ENCODE measurements around the gene EVA1C. TPM values are rescaled to one million over a fixed set of nuclear protein-coding genes. Genes with fewer than 3 reads are reported as not detected.
"Not testable (repeated sequence)": the region's sequence is repeated elsewhere in the genome, so short reads cannot be mapped to it uniquely, and the experiment has no call there.

Gene EVA1C
- polyA plus RNA-seq = 10 to 100 TPM in 2 of 3 donors, 1 to 10 TPM in 1; 7.7 to 59.7 (median 46.8) TPM

DNA sequence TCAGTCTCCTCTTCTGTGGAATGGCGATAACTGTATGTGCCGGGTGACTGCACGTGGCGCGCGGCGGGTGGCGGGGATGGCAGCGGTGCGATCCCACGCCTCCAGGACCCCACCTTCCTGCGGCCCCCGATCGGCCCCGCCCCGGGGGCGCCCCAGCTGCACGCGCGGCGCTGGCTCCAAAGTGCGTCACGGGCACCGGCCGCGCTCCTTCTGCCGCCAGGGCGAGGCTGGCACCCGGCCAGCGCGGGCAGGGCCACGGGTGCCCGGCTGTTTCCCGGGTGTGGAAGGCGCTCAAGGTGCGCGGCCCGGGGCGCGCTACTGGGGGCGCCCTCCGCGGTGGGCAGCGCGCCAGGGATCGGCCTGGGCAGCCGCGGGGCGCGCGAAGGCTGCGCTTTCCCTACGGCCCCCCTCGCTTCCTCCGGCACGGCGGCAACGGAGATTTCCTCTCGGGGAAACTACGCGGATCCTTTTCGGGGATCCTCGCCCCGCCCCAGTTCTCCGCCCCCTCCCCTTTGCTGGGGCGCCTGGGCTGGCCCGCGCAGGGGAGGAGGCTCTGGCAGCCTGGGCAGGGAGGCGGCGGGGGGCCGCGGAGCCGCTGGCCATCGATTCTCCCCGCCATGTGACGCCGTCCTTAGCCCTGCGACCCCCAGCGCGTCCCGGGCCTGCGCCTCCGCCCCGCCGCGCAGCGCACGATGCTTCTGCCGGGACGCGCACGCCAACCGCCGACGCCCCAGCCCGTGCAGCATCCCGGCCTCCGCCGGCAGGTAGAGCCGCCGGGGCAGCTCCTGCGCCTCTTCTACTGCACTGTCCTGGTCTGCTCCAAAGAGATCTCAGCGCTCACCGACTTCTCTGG, at the start of gene EVA1C:
TSS of gene EVA1C (plus strand) at position 545 of the 853 bp plus-strand sequence. CDS start at position 693, 148 bp downstream.
- H3K27ac ChIP-seq (ENCODE audit: low read depth, low read length) = peak within 1 kb of the TSS; percentile 96
- WGBS, 3 donors = 1 to 2% (median 1%) methylated on average over 76 to 104 of the region's 104 CpGs

- WGBS, 3 donors = 47 to 78% (median 64%) methylated on average over 7 of the region's 7 CpGs
- H3K27ac ChIP-seq (ENCODE audit: low read depth, low read length) = no peak overlapping the region
These were observed 48.1 kb upstream of the EVA1C start for GRCh38 chr21:32364387-32364786.

- 61 to 81% (median 77%) methylated on average over 4 of the region's 4 CpGs for WGBS, 3 donors
- H3K27ac ChIP-seq (ENCODE audit: low read depth, low read length) = no peak overlapping the region
These were observed 47.7 kb upstream of the EVA1C start for GRCh38 chr21:32364796-32365195.

DNA sequence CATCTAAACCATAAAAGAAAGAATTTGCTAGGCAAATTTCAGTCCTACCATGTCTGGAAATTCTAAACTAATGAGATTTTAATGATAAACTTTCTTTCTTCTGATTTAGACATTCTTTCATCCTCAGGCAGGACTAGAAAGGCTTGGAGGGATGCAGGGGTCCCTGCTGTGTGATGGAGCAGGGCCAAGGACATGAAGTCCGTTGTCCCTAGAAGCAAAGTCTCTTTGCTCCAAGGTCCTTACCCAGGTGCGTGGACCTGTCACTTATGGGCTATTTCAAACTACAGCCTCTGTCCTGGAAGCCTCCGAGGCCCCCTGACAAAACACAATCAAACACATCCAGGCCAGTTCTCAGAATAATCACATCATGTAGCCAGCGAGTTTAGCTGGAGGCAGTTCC, 46.3 kb upstream of the EVA1C start:
- WGBS, 3 donors = 83 to 97% (median 93%) methylated on average over 4 of the region's 4 CpGs
- H3K27ac ChIP-seq (ENCODE audit: low read depth, low read length) = no peak overlapping the region

GRCh38 chr21:32367158-32367557, 45.3 kb upstream of the EVA1C start:
- WGBS, 3 donors = 87 to 100% (median 94%) methylated on average over 1 of the region's 1 CpG
- no peak overlapping the region for H3K27ac ChIP-seq (ENCODE audit: low read depth, low read length)

- WGBS, 3 donors = 77 to 84% (median 79%) methylated on average over 9 of the region's 9 CpGs
- no peak overlapping the region for H3K27ac ChIP-seq (ENCODE audit: low read depth, low read length)
These were observed 44.1 kb upstream of the EVA1C start for GRCh38 chr21:32368386-32368785.

GRCh38 chr21:32368961-32369360, 43.5 kb upstream of the EVA1C start:
- H3K27ac ChIP-seq (ENCODE audit: low read depth, low read length) = not testable (repeated sequence)
- WGBS, 3 donors = 76 to 85% (median 81%) methylated on average over 1 of the region's 1 CpG

DNA sequence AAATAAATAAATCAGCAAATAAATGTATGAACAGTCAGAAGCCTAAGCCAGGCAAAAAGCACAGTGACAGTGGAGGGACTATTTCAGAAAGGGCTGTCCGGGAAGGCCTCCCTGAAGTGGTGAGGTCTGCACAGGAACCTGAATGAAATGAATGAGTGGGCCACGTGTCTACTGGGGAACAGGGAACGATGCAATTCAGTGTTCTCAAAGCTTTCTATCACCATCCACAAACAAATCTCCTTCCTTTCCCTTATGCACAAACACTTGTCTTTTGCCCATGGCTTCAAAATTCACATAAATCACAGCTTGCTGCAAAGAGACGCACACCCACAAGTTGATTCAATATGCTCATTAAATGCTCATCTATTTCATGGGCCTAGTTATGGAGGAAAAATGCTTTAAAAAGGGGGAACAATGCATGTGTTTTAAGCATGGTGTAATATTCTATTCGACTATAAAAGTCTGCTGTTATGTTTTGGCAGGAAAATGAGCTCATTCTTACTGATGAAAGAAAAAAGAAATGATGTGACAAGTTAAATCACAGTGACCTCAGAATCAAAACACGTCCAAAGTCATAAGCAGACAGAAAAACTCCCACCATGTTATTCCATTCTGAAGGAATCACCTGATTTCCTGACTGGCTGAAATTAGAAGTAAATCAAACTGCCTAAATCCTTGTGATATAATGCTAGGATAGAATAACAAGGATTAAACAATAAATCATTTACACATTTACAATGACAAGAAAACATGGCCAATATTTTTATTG, 41.3 kb upstream of the EVA1C start:
- 66 to 81% (median 77%) methylated on average over 6 of the region's 6 CpGs for WGBS, 3 donors
- no peak overlapping the region for H3K27ac ChIP-seq (ENCODE audit: low read depth, low read length)

- H3K27ac ChIP-seq (ENCODE audit: low read depth, low read length) = no peak overlapping the region
- 45 to 75% (median 47%) methylated on average over 6 of the region's 6 CpGs for WGBS, 3 donors
These were observed 40.6 kb upstream of the EVA1C start for GRCh38 chr21:32371913-32372314.

DNA sequence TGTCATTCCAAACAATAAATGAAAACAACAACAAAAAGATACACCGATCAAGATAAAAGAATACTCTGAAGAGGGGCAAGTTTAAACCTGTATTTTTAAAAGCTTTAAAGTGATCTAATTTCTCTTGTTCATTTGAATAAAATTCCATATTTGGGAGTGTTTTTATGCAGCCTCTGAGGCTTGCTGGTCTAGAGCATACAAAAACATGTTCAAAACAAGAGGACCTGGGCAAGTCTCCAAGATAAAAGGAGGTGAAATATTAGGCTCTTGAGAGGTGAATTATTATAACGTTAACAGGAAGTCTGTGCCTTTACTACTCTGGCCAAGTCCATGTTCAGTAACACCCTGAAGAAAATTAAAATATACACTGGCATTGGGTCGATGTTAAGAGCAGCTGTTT, 39.8 kb upstream of the EVA1C start:
- 45 to 68% (median 56%) methylated on average over 3 of the region's 3 CpGs for WGBS, 3 donors

GRCh38 chr21:32377506-32377905, 35.0 kb upstream of the EVA1C start:
- 88 to 94% (median 92%) methylated on average over 8 of the region's 8 CpGs for WGBS, 3 donors

More for the DNA sequence above, 39.8 kb upstream of the EVA1C start:
- no peak overlapping the region for H3K27ac ChIP-seq (ENCODE audit: low read depth, low read length)

DNA sequence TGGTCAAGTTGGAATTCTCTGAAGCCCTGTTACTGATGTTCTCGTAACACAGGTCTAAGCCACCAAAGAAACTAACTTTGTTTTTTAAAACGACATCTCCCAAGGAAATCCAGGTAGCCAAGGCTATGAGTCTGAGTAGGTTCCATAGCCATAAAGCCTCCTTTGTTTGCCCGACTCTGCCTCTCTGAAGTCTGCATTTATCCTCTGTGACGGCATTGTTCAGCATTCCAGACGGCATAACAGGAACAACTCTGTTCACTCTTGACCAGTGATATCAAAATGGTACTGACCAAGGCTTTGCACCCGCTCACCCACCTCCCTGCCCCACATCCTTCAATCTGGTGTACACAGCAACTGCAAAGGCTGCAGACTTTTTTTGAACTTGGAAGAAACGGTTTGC, 34.5 kb upstream of the EVA1C start:
- WGBS, 3 donors = 65 to 80% (median 79%) methylated on average over 7 of the region's 7 CpGs
- no peak overlapping the region for H3K27ac ChIP-seq (ENCODE audit: low read depth, low read length)

More at GRCh38 chr21:32377506-32377905, 35.0 kb upstream of the EVA1C start:
- no peak overlapping the region for H3K27ac ChIP-seq (ENCODE audit: low read depth, low read length)

- 75 to 83% (median 80%) methylated on average over 5 of the region's 5 CpGs for WGBS, 3 donors
- H3K27ac ChIP-seq (ENCODE audit: low read depth, low read length) = no peak overlapping the region
These were observed 33.5 kb upstream of the EVA1C start for GRCh38 chr21:32378956-32379355.

- 71 to 83% (median 73%) methylated on average over 4 of the region's 4 CpGs for whole genome bisulfite sequencing, 3 donors
- H3K27ac ChIP-seq (ENCODE audit: low read depth, low read length) = no peak overlapping the region
These were observed 31.6 kb upstream of the EVA1C start for GRCh38 chr21:32380940-32381339.

- WGBS, 3 donors = 79 to 86% (median 80%) methylated on average over 6 of the region's 6 CpGs
- H3K27ac ChIP-seq (ENCODE audit: low read depth, low read length) = no peak overlapping the region
These were observed 30.9 kb upstream of the EVA1C start for GRCh38 chr21:32381571-32381970.

DNA sequence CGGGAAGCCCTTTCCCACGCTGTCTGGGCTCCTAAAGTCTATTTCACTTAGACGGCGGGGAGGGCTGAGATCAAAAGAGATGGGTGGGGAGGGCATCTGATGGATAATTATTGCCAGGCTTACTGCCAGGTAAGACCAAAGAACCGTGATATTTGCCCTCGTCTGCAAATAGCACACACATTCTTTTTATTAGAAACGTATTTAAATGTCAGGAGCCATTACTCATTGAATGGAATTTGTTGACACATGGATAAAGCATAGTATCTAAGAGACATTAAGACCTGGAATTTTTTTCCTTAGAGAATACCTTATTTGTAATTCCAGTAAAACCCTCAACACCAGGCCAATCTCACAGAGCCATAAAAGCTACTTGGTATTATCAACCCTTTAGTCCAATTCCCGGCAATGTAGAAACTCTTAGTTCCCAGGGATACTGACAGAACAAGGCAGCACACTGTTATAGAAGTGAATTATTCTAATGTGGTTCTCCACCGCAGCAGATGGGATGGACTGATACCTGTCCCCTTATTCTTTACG, 30.3 kb upstream of the EVA1C start:
- H3K27ac ChIP-seq (ENCODE audit: low read depth, low read length) = no peak overlapping the region
- 70 to 86% (median 83%) methylated on average over 10 of the region's 10 CpGs for WGBS, 3 donors

GRCh38 chr21:32383812-32384211, 28.7 kb upstream of the EVA1C start:
- WGBS, 3 donors = 91 to 96% (median 93%) methylated on average over 6 of the region's 6 CpGs
- no peak overlapping the region for H3K27ac ChIP-seq (ENCODE audit: low read depth, low read length)

GRCh38 chr21:32386195-32386870, 26.2 kb upstream of the EVA1C start:
- 40 to 67% (median 56%) methylated on average over 6 of the region's 6 CpGs for WGBS, 3 donors
- no peak overlapping the region for H3K27ac ChIP-seq (ENCODE audit: low read depth, low read length)

DNA sequence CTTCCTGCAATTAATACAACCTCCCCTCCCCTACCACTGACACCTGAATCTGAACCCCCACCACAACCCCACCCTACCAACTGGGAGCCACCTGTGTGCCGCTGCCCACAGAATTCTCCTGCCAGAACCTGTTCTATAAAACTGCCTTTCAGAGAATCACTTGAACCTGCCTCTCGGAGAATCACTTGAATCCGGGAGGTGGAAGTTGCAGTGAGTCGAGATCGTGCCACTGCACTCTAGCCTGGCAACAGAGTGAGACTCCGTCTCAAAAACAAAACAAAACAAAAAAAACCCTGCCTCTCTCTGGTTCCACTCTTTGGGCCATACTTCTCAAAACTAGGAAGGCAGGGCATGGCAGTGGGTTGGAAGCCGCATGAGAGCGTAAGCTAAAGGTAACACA, 25.4 kb upstream of the EVA1C start:
- H3K27ac ChIP-seq (ENCODE audit: low read depth, low read length) = no peak overlapping the region
- 93 to 96% (median 95%) methylated on average over 8 of the region's 8 CpGs for WGBS, 3 donors
